ENCODE results near the gene FBRS.
"Not testable (repeated sequence)": the region's sequence is repeated elsewhere in the genome, so short reads cannot be mapped to it uniquely, and the experiment has no call there.

The FBRS gene

GRCh38 chr16:30657866-30658730 lies at the start of gene FBRS:
Gene FBRS, plus strand, starts transcription at chr16:30658431. Its CDS starts 1,088 bp downstream, at chr16:30659519.
- DNase-seq: peak; percentile 100

DNA sequence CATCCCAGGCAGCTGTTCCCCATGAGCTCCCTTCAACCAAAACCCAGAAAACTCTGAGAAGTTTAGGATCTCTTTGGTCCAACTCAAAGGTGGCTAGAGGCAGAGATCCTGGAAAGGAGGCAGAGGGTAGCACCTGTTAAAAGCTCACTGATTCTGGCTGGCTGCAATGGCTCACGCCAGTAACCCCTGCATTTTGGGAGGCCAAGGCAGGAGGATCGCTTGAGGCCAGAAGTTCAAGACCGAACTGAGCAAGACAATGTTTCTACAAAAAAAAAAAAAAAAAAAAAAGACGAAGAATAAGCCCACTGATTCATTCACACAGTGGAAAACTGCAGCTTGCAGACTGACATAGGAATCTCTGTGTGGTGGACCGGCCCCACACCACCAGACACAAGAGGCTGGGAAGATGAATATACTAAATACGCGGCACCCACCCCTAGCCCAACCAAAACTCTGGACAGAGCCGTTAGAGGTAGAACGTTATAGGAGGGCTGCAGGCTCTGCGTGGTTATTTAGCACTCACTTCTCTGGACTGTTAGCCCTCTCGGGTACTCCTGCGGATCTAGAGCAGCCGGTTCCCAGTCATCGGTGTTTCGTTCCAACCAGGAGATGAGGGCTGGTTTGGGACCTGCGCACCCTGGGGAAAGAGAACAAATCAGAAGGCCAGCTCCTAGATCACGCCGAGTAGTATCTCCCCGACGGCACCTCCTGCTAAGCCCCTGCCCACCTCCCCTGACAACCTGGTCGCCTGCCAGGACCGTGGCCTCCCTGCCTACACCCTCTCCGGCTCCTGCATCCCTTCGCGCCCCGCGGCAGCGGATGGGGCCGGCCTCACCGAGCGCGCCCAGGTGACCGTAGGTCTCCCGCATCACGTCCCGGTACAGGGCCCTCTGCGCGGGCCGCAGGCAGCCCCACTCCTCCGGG lies 49.0 kb upstream of the FBRS start:
- peak; percentile 75 for DNase-seq

DNA sequence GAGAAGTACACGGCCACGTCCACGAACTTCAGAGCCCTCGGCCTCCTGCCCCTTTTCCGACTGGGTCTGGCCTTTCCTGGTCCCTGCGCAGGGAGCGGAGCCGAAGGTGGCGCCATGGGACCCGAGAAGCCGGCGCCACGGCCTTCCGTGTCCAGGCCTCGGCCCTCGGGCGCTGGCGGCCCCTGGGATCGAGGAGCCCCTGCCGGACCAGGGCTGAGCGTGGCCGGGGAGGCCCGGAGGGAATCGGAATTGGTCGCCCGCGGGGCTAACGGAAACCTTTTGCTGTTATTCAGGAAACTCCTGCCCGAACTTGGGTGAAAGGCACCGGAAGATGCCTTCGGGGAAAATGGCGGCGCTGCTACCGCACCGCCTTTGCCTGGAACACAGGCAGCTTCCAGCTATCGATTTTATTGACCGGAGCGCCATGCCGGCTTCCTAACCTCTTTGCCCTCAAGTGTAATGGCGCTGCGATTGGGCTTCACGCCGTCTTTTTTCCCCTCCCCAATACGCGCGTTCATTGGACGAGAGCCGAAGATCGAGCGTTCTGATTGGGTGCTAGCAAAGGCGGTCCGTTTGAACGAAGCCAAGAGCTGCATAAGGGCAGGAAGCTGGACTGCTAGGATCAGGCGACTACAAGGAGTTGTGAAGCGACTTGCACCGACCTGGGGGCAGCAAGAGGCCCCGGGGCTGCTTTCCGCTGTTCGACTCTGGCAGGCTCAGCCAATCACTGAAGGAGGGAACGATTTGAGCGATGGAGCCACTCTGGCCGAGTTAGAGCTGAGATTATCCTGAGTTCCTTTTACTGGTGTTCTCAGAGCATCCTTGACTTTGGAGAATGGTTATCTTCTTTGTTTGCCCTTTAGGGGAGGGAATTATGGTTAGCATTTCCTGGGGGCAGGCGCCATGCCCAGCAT lies 48.0 kb upstream of the FBRS start, which contains the start of gene ZNF689:
Gene ZNF689, minus strand, starts transcription at position 464 of the 914 bp plus-strand sequence. Its CDS starts 348 bp downstream, at position 116.
- peak; percentile 99 for DNase-seq

GRCh38 chr16:30615358-30616091 lies 42.7 kb upstream of the FBRS start:
- DNase-seq: peak; percentile 67

GRCh38 chr16:30619202-30619601 lies 39.0 kb upstream of the FBRS start:
- DNase-seq: no peak

DNA sequence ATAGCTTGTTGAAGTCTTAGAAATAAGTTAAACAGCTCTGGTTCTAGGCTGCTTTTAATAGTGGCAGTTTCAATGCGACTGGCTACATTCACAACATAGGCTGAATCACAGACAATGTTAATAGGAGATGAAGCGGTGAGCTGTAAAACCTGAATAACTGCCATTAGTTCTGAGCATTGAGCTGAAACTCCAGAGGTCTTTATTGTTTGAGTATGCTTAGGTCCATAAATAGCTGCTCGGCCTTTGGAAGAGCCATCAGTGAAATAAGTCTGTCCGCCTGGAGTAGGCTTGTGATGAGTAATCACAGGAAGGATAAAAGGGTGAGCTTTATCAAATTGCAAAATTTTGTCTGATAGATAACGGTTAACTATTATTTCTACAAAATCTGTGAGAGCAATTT lies 38.6 kb upstream of the FBRS start:
- DNase-seq: no peak

GRCh38 chr16:30620169-30620568 lies 38.1 kb upstream of the FBRS start:
- no peak for DNase-seq

DNA sequence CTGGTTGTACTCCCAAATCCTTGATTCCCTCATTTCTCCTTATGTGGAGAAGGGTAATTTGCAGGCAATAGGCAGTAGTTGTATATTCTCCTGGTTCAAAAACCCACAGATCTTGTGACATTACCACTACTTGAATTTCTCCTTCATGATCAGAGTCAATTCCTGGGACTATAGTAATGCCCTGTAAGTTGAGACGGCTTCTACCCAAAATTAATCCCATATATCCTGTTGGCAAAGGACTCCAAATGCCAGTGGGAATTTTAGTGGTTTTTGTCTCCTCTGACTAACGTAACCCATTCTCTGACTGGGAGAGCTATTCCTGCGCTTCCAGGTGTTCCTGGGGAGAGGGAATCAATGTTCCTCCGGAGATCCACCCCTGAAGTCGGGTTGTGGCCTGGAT lies 36.5 kb upstream of the FBRS start:
- no peak for DNase-seq

DNA sequence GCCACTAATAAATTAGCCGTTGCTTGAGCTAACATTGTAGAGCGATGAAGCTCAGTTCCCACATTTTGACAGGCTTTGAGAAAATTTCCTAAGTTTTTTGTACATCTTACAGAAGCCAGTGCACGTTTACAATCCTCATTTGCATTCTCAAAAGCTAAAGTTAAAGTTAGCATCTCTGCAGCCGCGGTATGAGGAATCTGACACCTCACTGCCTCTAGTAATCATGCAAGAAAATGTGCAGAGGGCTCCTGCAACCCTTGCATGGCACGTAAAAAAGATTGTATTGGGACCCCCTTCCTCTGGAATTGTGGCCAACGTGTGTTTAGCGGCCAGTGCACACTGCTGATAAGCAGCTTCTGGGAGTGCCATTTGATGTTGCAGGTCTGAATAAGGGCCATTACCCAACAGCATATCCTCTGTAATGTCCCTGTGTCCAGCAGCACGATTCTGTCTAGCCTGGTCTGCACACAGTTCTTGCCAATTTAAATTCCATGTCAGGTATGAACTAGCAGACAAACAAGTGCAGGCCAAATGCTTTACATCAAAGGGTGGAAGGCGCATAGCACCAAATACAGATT lies 35.7 kb upstream of the FBRS start:
- DNase-seq: peak; percentile 38

DNA sequence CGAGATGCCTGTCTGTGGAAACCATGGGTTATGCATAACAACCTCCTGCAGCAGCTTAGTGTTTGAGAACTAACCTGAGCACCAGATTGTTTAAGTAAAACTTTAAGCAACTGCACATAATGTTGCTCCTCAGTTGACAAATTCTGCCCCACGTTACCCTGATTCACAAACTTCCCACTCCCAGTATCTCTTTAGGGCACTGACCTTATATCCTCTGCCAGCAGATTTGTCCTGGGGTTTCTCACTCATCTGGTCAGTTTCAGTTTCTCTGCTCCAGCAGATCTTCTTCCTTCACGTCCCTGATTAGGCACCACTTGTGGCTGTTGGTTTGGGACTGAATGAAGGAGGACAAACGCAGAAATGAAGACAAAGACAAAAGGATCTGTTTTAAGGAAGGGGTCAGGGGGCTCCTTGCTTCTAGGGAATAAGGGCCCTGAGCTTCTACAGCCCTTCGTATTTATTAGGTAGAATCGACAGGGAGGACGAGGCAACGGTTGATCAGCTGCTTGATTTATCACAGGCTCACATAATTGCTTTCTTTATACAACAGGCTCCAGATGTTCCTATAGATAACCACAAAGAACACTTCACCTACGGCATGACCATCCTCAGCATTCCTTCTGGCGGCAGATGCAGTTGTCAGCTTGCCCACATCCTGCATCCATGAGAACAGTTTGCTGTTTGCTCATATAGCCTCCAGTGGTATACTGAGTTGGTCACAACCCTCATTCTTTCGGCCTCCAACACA lies 34.5 kb upstream of the FBRS start:
- DNase-seq: peak; percentile 36

GRCh38 chr16:30626236-30626635 lies 32.0 kb upstream of the FBRS start:
- no peak for DNase-seq

GRCh38 chr16:30628628-30629540 lies 29.3 kb upstream of the FBRS start:
- peak; percentile 95 for DNase-seq

- not testable (repeated sequence) for DNase-seq
Measured at GRCh38 chr16:30632454-30632853, 25.8 kb upstream of the FBRS start.

GRCh38 chr16:30633526-30633925 lies 24.7 kb upstream of the FBRS start:
- no peak for DNase-seq

DNA sequence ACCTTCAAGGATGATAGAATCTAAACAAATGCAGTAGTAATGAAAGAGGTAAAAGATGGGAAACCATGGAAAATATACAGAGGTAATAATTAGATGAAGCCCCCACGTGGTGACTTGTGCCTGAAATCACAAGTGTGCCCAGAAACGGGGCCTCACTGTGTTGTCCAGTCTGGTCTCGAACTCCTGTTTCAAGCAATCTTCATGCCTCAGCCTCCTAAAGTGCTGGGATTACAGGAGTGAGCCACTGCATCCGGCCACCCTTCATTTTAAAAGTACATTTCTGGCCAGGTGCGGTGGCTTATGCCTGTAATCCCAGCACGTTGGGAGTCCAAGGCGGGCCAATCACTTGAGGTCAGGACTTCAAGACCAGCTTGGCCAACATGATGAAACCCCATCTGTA lies 21.6 kb upstream of the FBRS start:
- no peak for DNase-seq

DNA sequence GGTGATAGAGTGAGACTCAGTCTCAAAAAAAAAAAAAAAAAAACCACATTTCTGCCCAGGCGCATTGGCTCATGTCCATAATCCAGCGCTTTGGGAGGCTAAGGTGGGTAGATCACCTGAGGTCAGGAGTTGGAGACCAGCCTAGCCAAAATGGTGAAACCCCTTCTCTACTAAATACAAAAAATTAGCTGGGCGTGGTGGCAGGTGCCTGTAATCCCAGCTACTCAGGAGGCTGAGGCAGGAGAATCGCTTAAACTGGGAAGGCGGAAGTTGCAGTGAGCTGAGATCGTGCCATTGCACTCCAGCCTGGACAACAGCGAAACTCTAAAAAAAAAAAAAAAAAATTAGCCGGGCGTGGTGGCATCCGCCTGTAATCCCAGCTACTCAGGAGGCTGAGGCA lies 21.1 kb upstream of the FBRS start:
- not testable (repeated sequence) for DNase-seq

- DNase-seq: peak; percentile 87
Measured at GRCh38 chr16:30637944-30638343, 20.3 kb upstream of the FBRS start.

GRCh38 chr16:30641378-30641982 lies 16.8 kb upstream of the FBRS start:
- no peak for DNase-seq

DNA sequence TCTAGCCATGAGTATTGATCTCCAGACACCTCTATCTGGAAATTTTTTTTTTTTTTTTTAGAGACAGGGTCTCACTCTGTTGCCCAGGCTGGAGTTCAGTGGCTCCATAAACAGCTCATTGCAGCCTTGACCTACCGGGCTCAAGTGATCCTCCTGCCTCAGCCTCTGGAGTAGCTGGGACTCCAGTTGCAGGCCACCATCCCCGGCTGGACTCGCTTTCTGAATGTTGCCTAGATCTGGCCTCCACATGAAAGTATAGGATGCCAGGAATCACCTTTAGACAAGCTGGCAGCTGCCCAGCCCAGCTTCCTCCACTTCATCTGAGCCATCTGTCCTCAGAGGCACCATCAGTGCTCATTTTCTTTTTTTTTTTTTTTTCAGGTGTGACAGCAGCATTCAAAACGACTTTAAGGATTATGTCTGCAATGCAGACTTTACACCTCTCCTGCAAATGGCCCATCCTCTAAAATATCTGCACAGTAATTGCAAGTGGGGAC lies 13.8 kb upstream of the FBRS start:
- no peak for DNase-seq
